ENCODE data around the gene ITGA7.

GRCh38 chr12:55736076-55736475 is 28.4 kb upstream of the ITGA7 start:
- TF ChIP-seq YY1 (IDR thresholded peaks at IDR 0.05; ENCODE audit: low read depth, low read length) (no peak), NANOG (IDR thresholded peaks at IDR 0.05; ENCODE audit: insufficient read depth, low read depth, low read length, poor library complexity, severe bottlenecking) (no peak)
